ENCODE results near the gene MAP3K7.

The MAP3K7 gene

DNA sequence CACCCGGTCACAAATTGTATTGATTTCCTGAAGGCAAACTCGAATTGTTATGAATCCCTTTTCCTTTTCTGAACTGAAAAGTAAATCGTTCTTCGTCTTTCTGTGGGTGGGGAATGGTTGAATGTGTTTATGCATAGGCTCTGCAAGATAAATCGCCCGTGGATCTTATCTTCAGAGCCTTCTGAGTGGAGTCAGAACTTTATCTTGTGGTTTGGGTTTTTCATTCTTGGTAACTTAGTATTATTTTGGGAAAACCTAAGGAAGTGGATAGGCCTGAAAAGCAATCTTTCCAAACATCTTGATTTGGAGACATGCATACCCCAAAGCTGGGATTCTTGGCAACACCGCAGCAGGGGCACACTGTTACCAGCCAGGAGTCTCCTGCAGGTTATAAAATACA is 122.4 kb downstream of the MAP3K7 start:
- DNase-seq (ENCODE audit: low read depth, low spot score): no peak
- no peak overlapping the region for H3K27ac ChIP-seq

GRCh38 chr6:90463874-90464273 is 123.0 kb downstream of the MAP3K7 start:
- no peak overlapping the region for H3K27ac ChIP-seq
- no peak for DNase-seq (ENCODE audit: low read depth, low spot score)

All from epithelial cell of prostate (primary cell).